IMR-90 (cell line): ENCODE measurements around the gene CHN1.

Experiments
- POLR2A ChIP-seq: IDR thresholded peaks from 2 replicates; pipeline ENCODE4 v1.6.1; 2012; ENCODE audit warnings: mild to moderate bottlenecking, low read depth, low read length
- TF ChIP-seq, protein P1 (sequence below): conservative IDR thresholded peaks from 2 replicates; pipeline ENCODE4 v1.5.1; 2012; ENCODE audit warnings: mild to moderate bottlenecking, low read depth, low read length, improper control_type of control experiment
- TF ChIP-seq, protein P2 (sequence below): fragments of 150-350 bp; IDR thresholded peaks from 2 replicates; pipeline ENCODE4 v1.6.1; 2017; ENCODE audit warnings: mild to moderate bottlenecking, antibody characterized with exemption, low read length, low read depth

DNA sequence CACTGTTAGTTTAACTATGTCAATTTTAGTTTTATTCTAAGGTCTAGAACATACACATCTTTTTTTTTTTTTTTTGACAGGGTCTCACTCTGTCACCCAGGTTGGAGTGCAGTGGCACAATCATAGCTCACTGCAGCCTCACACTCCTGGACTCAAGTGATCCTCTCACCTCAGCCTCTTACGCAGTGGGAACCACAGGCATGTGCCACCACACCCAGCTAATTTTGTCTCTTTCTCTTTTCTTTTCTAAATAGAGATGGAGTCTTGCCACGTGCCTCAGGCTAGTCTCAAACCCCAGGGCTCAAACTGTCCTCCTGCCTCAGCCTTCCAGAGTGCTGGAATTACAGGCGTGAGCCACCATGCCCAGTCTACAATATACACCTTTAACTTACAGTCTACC lies 171.4 kb downstream of the CHN1 start:
- no peak for TF ChIP-seq POLR2A
- TF ChIP-seq, protein P1, sequence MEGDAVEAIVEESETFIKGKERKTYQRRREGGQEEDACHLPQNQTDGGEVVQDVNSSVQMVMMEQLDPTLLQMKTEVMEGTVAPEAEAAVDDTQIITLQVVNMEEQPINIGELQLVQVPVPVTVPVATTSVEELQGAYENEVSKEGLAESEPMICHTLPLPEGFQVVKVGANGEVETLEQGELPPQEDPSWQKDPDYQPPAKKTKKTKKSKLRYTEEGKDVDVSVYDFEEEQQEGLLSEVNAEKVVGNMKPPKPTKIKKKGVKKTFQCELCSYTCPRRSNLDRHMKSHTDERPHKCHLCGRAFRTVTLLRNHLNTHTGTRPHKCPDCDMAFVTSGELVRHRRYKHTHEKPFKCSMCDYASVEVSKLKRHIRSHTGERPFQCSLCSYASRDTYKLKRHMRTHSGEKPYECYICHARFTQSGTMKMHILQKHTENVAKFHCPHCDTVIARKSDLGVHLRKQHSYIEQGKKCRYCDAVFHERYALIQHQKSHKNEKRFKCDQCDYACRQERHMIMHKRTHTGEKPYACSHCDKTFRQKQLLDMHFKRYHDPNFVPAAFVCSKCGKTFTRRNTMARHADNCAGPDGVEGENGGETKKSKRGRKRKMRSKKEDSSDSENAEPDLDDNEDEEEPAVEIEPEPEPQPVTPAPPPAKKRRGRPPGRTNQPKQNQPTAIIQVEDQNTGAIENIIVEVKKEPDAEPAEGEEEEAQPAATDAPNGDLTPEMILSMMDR, result no peak
- TF ChIP-seq, protein P2, sequence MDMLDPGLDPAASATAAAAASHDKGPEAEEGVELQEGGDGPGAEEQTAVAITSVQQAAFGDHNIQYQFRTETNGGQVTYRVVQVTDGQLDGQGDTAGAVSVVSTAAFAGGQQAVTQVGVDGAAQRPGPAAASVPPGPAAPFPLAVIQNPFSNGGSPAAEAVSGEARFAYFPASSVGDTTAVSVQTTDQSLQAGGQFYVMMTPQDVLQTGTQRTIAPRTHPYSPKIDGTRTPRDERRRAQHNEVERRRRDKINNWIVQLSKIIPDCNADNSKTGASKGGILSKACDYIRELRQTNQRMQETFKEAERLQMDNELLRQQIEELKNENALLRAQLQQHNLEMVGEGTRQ, result no peak
